HG03521 (cell line): ENCODE measurements around the gene COL4A6.
A peak's percentile ranks its signal among the peaks of the same experiment; 100 is the strongest.

Experiments used
- ATAC-seq: cut with Tn5 transposase; IDR thresholded peaks from one replicate; pipeline ENCODE4 v1.9.1; 2021; ENCODE audit warnings: mild to moderate bottlenecking, moderate library complexity; ENCODE audit not compliant: unreplicated experiment

The COL4A6 gene

GRCh38 chrX:108165383-108166111, 272.7 kb downstream of the COL4A6 start:
- no peak for ATAC-seq

- no peak for ATAC-seq
These were observed 274.7 kb downstream of the COL4A6 start for GRCh38 chrX:108163333-108164082.

- ATAC-seq = no peak
These were observed 276.0 kb downstream of the COL4A6 start for GRCh38 chrX:108162265-108162664.

GRCh38 chrX:108160309-108160708, 277.9 kb downstream of the COL4A6 start:
- ATAC-seq = no peak

- no peak for ATAC-seq
These were observed 279.1 kb downstream of the COL4A6 start for GRCh38 chrX:108159028-108159670.

GRCh38 chrX:108157628-108158027, 280.6 kb downstream of the COL4A6 start:
- no peak for ATAC-seq

- no peak for ATAC-seq
These were observed 281.2 kb downstream of the COL4A6 start for GRCh38 chrX:108156934-108157466.

- ATAC-seq = no peak
These were observed 282.1 kb downstream of the COL4A6 start for GRCh38 chrX:108156082-108156481.

GRCh38 chrX:108148524-108148923, 289.7 kb downstream of the COL4A6 start:
- ATAC-seq = peak; percentile 56

GRCh38 chrX:108138814-108139702, 299.2 kb downstream of the COL4A6 start:
- ATAC-seq = no peak

GRCh38 chrX:108134724-108135123, 303.5 kb downstream of the COL4A6 start:
- no peak for ATAC-seq

- no peak for ATAC-seq
These were observed 305.3 kb downstream of the COL4A6 start for GRCh38 chrX:108132876-108133275.

- ATAC-seq = no peak
These were observed 306.2 kb downstream of the COL4A6 start for GRCh38 chrX:108132034-108132433.

GRCh38 chrX:108131471-108131870, 306.8 kb downstream of the COL4A6 start:
- ATAC-seq = no peak

GRCh38 chrX:108130889-108131288, 307.3 kb downstream of the COL4A6 start:
- ATAC-seq = no peak

GRCh38 chrX:108127152-108127551, 311.1 kb downstream of the COL4A6 start:
- no peak for ATAC-seq

GRCh38 chrX:108126661-108127060, 311.6 kb downstream of the COL4A6 start:
- no peak for ATAC-seq

- ATAC-seq = no peak
These were observed 314.4 kb downstream of the COL4A6 start for GRCh38 chrX:108123591-108124366.

GRCh38 chrX:108122748-108123147, 315.5 kb downstream of the COL4A6 start:
- no peak for ATAC-seq

GRCh38 chrX:108121291-108121690, 316.9 kb downstream of the COL4A6 start:
- ATAC-seq = no peak
